Smooth muscle cell (in vitro differentiated cells): ENCODE data around the gene ZNF345. TPM values are rescaled to one million over a fixed set of nuclear protein-coding genes. Genes with fewer than 3 reads are reported as not detected.

ENCODE experiments used
- DNase-seq: peaks from one replicate; lab custom pipeline; 2025; ENCODE audit not compliant: unreplicated experiment; lab: John Stamatoyannopoulos, UW
- H2AFZ ChIP-seq: fragments of 200-600 bp; sonication (generic); 2 replicates; pipeline ENCODE4 v1.6.0; 2016; ENCODE audit warnings: antibody characterized with exemption, low read depth, mild to moderate bottlenecking
- H3F3A ChIP-seq: fragments of 200-600 bp; sonication (generic); 2 replicates; pipeline ENCODE4 v1.6.0; 2017; ENCODE audit warnings: antibody characterized with exemption, low read depth
- H3K27ac ChIP-seq: fragments of 200-600 bp; sonication (generic); 2 replicates; pipeline ENCODE4 v1.5.1; 2016; ENCODE audit warnings: low read depth, mild to moderate bottlenecking
- H3K27me3 ChIP-seq: fragments of 200-600 bp; sonication (generic); 2 replicates; pipeline ENCODE4 v1.6.1; 2016; ENCODE audit warnings: low read depth, mild to moderate bottlenecking
- H3K36me3 ChIP-seq: fragments of 200-600 bp; sonication (generic); 2 replicates; pipeline ENCODE4 v1.5.1; 2016; ENCODE audit warnings: low read depth
- H3K4me1 ChIP-seq: fragments of 200-600 bp; sonication (generic); 2 replicates; pipeline ENCODE4 v1.5.1; 2016; ENCODE audit warnings: low read depth
- H3K4me2 ChIP-seq: fragments of 200-600 bp; sonication (generic); 2 replicates; pipeline ENCODE4 v1.6.0; 2016; ENCODE audit warnings: mild to moderate bottlenecking
- H3K4me3 ChIP-seq: fragments of 200-600 bp; sonication (generic); 2 replicates; pipeline ENCODE4 v1.5.1; 2016; ENCODE audit warnings: mild to moderate bottlenecking
- H3K79me2 ChIP-seq: fragments of 200-600 bp; sonication (generic); 2 replicates; pipeline ENCODE4 v1.6.0; 2016; ENCODE audit warnings: low read depth, mild to moderate bottlenecking
- H3K9ac ChIP-seq: fragments of 200-600 bp; sonication (generic); 2 replicates; pipeline ENCODE4 v1.6.0; 2016; ENCODE audit warnings: low read depth
- H3K9me3 ChIP-seq: fragments of 200-600 bp; sonication (generic); replicated peaks from 2 replicates; pipeline ENCODE4 v1.5.1; 2016; ENCODE audit warnings: low read depth
- H4K20me1 ChIP-seq: fragments of 200-600 bp; sonication (generic); 2 replicates; pipeline ENCODE4 v1.6.0; 2016; ENCODE audit warnings: low read depth
- WGBS: methylation state at CpG from one replicate; pipeline ENCODE4 v1.1.7; 2016; ENCODE audit warnings: low lambda C conversion rate; 5-methylcytosine and 5-hydroxymethylcytosine counted together
- polyA plus RNA-seq: library from polyadenylated mRNA; unstranded; fragments of >200 nt; fragmentation: Nextera tagmentation; extraction: Ambion mirVana; gene quantifications from 2 replicates; pipeline ENCODE4 v1.2.1, GENCODE V29; 2016
- total RNA-seq: library from RNA; depleted of rRNA; stranded (reverse); fragments of >200 nt; gene quantifications from 2 replicates; pipeline ENCODE4 v1.2.3, GENCODE V29; 2014
- TF ChIP-seq, protein P1 (sequence below): fragments of 200-600 bp; sonication (generic); IDR thresholded peaks from 2 replicates; pipeline ENCODE4 v1.5.1; 2017; ENCODE audit warnings: borderline replicate concordance, mild to moderate bottlenecking, antibody characterized with exemption; ENCODE audit not compliant: insufficient read depth, poor library complexity, severe bottlenecking

The ZNF345 gene
- total and polyA plus RNA-seq, 2 experiments from 2014 or later, result 1.7 to 4.8 TPM

DNA sequence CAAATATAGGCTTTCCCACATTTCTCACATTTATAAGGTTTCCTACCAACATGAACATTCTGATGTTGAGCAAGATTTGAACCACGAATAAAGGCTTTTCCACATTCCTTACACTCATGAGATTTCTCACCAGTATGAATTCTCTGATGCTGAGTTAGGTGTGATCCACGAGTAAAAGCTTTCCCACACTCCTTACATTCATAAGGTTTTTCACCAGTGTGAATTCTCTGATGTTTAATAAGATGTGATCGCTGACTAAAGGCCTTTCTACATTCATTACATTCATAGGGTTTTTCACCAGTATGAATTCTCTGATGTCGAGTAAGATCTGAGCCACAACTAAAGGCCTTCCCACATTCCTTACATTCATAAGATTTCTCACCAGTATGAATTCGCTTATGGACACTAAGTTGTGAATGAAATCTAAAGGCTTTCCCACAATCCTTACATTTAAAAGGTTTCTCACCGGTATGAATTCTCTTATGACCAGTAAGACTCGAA is 31.5 kb upstream of the ZNF345 start:
- peaks cover 92% of the 10 kb centered on the region for H3K9me3 ChIP-seq
- no peak for DNase-seq
- H3K9ac ChIP-seq, result no peak overlapping the region
- H3K4me1 ChIP-seq, result no peaks in the 10 kb centered on the region
- no peak overlapping the region for H3K4me2 ChIP-seq
- H3K79me2 ChIP-seq, result no peaks in the 10 kb centered on the region
- H2AFZ ChIP-seq, result no peak overlapping the region
- H3K36me3 ChIP-seq, result peaks cover 78% of the 10 kb centered on the region
- H3K4me3 ChIP-seq, result peak overlapping the region; percentile 28
- TF ChIP-seq, protein P1, sequence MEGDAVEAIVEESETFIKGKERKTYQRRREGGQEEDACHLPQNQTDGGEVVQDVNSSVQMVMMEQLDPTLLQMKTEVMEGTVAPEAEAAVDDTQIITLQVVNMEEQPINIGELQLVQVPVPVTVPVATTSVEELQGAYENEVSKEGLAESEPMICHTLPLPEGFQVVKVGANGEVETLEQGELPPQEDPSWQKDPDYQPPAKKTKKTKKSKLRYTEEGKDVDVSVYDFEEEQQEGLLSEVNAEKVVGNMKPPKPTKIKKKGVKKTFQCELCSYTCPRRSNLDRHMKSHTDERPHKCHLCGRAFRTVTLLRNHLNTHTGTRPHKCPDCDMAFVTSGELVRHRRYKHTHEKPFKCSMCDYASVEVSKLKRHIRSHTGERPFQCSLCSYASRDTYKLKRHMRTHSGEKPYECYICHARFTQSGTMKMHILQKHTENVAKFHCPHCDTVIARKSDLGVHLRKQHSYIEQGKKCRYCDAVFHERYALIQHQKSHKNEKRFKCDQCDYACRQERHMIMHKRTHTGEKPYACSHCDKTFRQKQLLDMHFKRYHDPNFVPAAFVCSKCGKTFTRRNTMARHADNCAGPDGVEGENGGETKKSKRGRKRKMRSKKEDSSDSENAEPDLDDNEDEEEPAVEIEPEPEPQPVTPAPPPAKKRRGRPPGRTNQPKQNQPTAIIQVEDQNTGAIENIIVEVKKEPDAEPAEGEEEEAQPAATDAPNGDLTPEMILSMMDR, result no peak
- over 99% methylated on average over 7 of the region's 7 CpGs for WGBS
- no peak overlapping the region for H3K27ac ChIP-seq
- H4K20me1 ChIP-seq, result no peaks in the 10 kb centered on the region
- no peaks in the 10 kb centered on the region for H3K27me3 ChIP-seq
- no peaks in the 10 kb centered on the region for H3F3A ChIP-seq

DNA sequence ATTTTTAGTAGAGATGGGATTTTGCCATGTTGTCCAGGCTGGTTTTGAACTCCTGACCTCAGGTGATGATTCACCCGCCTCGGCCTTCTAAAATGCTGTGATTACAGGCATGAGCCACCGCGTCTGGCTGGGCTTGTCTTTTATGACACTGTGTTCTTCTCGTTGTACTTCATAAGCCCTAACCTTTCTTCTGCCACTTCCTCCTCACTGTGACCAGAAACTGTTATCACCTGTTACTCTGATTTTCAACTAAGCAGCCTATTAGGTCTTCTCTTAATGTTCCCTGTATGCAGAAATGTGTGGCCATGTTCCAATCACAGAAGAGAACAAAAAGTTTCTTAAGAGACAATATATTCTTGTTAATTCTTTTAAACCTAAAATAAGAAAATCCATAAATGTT is 28.9 kb upstream of the ZNF345 start:
- Histone ChIP-seq H3K9me3 (peaks cover 78% of the 10 kb centered on the region), H3F3A (no peaks in the 10 kb centered on the region)
- DNase-seq, result no peak

DNA sequence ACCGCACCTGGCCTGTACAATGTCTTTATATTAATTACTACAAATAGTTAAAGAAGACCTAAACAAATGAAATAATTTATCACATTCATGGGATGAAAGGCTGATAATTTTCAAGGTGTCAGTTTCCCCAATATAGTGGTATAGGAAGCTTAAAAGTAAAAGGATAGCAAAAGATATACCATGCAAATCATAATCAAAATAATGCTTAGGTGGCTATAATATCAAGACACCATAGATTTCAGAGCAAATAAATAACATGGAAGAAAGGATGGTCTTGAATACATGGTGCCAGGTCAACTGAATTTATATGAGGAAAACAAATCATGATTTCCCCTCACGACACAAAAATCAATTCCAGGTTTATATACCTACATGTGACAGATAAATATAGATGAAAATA is 17.2 kb upstream of the ZNF345 start:
- Histone ChIP-seq H3K4me2 (no peak overlapping the region), H3K4me3 (no peak overlapping the region), H3K27ac (no peak overlapping the region), H3K9me3 (peaks cover 60% of the 10 kb centered on the region), H3F3A (no peaks in the 10 kb centered on the region), H3K9ac (no peak overlapping the region), H3K36me3 (peaks cover 59% of the 10 kb centered on the region), H3K4me1 (no peaks in the 10 kb centered on the region), H3K27me3 (no peaks in the 10 kb centered on the region), H4K20me1 (no peaks in the 10 kb centered on the region), H2AFZ (no peak overlapping the region), H3K79me2 (peaks cover 78% of the 10 kb centered on the region)
- 97% methylated on average over 2 of the region's 2 CpGs for WGBS
- TF ChIP-seq, protein P1, result no peak
- DNase-seq, result no peak

More for the DNA sequence above, 28.9 kb upstream of the ZNF345 start:
- Histone ChIP-seq H3K4me3 (peak overlapping the region; percentile 8), H4K20me1 (no peaks in the 10 kb centered on the region), H3K36me3 (peaks cover 90% of the 10 kb centered on the region), H3K79me2 (no peaks in the 10 kb centered on the region), H3K9ac (no peak overlapping the region), H3K27ac (no peak overlapping the region), H2AFZ (no peak overlapping the region), H3K4me1 (no peaks in the 10 kb centered on the region), H3K27me3 (no peaks in the 10 kb centered on the region), H3K4me2 (no peak overlapping the region)
- TF ChIP-seq, protein P1, result no peak
- 99% methylated on average over 5 of the region's 5 CpGs for WGBS
